Measurements from ENCODE around the gene WDR27.

- TF ChIP-seq CTCF (IDR thresholded peaks at IDR 0.05) (no peak), EP300 (IDR thresholded peaks at IDR 0.05) (no peak), POLR2A (IDR thresholded peaks at IDR 0.05) (no peak)
These were observed 142.2 kb downstream of the WDR27 start for GRCh38 chr6:169559592-169559991.
